Activated T-helper 1 cell treated with Interleukin-2 at 50 U/mL for 16 hours (primary cell): ENCODE measurements around the gene DST.

Experiments used
- DNase-seq: peaks from one replicate; pipeline ENCODE4 v3.0.0-alpha.2; 2020; ENCODE audit warnings: low read depth

The DST gene

DNA sequence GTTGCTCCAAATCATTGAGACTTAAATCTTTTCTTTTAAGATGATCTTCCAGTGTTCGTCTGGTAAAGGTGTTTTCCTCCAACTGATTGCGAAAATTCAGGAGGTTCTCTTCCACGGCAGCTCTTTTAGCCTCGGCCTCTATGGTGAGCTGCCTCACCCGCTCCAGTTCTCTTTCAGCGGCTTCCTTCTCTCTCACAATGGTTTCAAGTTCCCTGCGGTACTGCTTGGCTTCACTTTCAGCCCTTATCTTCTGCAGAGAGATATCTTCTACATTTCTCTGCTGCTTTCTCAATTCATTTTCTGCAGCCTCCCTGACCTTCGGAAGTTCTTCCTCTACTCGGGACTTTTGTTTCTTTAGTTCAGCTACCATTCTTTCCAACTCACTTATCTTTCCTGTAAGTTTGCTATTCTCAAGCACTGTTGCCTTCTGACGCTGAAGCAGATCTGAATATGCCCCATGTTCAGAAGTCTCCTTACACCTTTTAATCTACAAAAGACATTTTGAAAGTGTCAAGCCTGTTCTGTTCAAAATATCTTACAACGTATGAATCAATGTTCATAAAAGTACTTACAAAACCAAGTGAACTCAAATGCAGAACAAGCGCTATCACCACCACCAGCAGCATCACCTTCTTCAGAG is 22.3 kb downstream of the DST start:
- DNase-seq = no peak

DNA sequence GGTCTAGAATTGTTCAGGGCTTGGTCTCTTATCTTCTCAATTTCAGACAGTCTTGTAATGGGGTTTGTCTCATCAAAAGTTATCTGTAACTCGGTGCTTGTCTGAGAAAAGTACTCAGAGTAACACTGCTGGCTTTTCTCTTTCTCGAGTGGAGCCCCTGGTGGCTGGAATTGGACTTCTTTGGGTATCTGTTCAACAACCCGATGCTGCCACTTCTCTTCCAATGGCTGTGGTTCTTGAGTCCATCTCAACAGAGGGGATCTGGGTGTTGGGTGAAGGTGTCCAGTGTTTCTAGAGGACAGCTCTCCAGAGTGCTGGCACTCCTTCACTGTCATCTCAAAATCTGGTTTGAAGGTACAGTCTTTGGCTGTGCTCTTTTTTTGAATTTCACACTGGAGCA is 24.6 kb downstream of the DST start:
- no peak for DNase-seq

GRCh38 chr6:56616967-56617366 is 25.7 kb downstream of the DST start:
- no peak for DNase-seq

- DNase-seq = no peak
Observed at GRCh38 chr6:56613247-56613851, 29.3 kb downstream of the DST start.

GRCh38 chr6:56608332-56608731 is 34.4 kb downstream of the DST start:
- DNase-seq = no peak

GRCh38 chr6:56607111-56607752 is 35.5 kb downstream of the DST start:
- DNase-seq = no peak

GRCh38 chr6:56605435-56605834 is 37.3 kb downstream of the DST start:
- no peak for DNase-seq

DNA sequence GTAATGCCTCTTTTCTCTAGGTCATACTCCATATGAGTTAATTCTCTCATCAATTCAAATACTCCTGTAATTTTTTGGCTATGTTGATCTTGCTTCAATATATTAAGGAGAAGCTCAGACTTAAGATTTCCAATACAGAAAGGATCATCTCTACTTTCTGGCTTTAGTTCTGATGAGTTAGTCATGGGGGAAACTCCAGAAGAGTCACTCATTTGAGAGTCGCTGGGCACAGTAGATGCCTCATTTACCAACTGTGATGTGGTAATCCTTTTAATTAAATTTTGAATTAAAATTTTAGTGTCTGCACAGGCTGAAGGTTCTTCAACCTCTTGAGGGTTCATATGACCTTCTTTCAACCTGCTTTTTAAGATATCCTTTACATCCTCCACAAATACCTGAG is 38.5 kb downstream of the DST start:
- no peak for DNase-seq

DNA sequence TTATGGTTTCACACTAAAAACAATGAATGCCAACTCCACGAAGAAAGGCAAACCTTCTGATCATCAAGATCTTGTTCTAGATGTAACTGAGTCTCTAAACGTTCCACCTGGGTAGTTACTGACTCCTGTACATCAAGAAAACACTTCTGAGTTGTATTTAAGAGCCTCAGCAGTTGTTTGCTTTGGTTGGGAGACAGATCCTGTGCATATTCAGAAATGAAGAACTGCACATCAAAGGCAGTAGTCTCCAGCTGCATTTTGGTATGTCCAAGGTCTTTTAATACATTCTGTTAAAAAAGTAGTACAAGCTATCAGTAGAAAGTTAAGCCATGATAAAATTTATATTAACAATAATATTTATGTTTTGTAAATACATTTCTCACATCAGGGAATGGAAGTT is 41.3 kb downstream of the DST start:
- DNase-seq = no peak

- no peak for DNase-seq
Observed at GRCh38 chr6:56595490-56596122, 47.1 kb downstream of the DST start.

DNA sequence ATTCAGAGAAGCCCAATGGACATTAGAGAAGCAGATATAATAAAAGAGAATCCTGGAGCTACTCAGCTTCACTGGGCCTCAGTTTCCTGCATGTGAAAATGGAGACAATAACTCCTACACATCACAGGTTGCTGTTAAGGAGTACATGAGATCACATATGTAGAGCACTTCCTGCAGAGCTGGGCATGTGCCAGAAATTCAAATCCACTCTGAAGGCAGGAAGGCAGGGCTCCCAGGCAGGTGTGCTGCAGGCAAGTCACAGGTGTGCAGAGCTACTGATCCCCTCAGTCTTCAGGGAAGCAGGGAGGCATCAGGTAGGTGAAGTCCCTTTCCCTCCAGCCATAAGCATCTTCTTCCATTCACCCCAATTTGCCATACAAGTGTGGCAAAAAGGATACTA is 48.0 kb downstream of the DST start:
- no peak for DNase-seq

DNA sequence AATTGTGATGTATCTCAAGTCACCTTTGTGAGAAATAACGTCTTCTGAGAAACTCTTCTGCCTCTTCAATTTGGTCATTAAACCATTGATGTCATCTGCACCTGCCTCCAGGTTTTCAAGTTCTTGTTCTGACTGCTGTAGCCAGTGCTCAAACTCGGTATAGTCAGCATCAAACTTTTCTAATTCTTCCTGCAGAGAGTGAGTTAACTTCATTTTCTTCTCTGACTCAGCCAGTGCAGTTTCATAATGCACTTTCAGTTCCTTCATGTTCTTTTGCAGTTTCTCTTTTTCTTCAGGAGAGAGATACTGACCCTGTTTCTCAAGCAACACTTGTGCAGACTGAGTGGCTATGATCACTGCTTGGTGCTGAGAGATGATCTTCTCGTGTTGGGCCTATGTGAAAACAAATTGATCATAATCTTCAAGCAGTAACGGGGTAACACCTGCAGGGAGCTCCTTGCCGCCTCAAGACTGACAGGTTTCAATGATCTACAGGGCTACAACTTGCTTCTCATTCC is 48.8 kb downstream of the DST start:
- no peak for DNase-seq

DNA sequence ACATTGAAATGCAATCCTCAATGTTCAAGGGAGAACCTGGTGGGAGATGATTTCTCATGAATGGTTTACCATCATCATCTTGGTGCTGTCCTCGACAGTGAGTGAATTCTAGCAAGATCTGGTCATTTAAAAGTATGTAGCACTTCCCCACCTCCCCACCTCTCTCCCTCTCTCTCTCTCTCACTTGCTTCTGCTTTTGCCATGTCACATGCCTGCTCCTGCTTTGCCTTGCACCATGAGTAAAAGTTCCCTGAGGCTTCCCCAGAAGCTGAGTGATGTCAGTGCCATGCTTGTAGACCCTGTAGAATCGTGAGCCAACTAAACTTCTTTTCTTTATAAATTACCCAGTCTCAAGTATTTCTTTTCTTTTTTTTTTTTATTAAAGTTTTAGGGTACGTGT is 60.5 kb downstream of the DST start:
- no peak for DNase-seq

DNA sequence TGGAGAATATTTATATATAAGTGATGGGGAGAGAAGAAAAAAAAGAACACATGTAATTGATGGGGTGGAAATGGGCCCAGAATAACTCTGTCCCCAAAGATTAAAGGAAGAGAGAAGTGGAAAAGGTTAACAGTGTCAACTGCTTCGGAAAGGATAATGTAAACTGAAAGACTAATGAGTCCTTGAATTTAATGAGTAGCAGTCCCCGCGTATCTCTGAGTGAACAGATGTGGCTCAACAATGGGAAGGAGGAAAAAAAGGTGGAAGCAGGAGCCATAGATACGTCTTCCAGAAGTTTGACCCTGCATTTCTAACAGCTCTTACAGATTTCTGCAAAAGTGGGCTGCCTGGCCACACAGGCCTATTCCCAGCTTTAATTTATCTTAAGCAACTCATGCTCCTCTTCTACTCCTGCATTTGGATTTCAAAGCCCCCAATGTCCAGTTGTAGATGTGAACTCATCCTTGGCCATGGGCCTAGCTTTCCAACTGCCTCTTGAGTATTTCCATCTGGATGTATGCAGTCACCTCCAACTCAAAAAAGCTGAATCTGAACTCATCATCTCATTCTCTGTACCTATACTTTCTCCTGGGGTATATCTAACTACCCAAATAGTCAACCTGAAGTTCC is 61.3 kb downstream of the DST start:
- no peak for DNase-seq

DNA sequence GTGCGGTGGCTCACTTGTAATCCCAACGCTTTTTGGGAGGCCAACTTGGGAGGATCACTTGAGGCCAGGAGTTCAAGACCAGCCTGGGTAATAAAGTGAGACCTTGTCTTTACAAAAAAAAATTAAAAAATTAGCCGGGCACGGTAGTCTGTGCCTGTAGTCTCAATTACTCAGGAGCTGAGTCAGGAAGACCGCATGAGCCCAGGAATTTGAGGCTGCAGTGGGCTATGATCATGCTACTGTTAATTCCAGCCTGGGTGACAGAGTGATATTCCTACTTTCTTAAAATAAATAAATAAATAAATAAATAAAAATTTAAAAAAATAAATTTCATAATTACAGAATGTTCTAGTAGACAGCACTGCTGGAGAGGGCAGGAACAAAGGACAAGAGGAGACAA is 62.4 kb downstream of the DST start:
- no peak for DNase-seq

- no peak for DNase-seq
Observed at GRCh38 chr6:56579155-56579851, 63.4 kb downstream of the DST start.

GRCh38 chr6:56575736-56576135 is 67.0 kb downstream of the DST start:
- DNase-seq = no peak

DNA sequence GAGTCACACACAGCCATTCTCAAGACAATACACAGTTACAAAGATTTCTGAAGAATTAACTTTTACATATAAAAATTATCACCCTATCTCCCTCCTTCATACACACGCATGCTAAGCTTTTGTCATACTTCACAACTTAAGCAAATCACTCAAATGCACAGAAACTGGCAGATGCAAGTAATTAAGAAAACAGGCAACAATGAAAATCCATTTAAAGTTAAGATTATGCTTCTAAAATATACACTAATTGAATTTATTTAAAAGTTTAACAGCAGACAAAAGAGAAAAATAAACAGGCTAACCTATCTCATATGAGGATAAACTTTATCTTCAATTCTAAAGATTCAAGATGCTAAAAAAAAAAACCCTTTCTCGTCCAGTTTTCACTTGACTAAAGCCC is 68.4 kb downstream of the DST start:
- no peak for DNase-seq

DNA sequence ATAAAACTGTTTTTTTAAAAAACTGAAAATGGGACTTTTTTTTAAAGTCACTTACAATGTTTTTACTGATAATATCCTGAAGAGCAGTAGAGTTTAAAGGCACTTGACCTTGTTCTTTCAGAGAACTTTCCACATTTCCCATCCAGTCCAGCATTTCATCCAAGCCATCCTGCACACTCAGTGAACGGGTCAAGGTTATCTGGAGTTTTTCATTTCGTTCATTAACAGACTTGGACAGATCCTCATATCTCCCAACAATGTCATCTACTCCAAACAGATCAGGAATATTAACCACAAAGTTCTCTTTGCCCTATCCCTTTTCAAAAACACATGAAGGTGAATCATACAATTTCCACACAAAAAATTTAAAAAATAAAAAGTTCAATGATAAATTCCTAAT is 69.1 kb downstream of the DST start:
- no peak for DNase-seq

- DNase-seq = no peak
Observed at GRCh38 chr6:56572788-56573471, 69.8 kb downstream of the DST start.

DNA sequence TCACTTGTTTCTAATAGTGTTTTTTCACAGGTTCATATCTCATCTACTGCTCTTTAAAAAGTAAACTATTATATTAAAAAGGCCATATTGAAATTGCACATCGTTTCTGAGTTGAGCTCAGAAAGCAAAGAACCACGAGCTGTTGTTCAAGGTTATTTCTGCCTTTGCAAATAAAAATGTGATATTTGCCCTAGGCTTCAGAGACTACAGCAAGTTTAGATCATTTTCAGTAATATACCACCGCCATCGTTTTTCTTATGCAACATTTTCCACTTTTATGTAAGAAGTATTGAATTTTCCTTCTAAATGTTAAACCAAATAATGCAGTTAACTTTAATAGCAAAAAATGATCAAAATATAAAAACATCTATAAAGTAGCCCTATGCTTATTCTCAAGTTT is 71.1 kb downstream of the DST start:
- DNase-seq = no peak
